Tibial artery (tissue), 4 donors: ENCODE measurements around the gene CYBRD1.

ENCODE experiments used
- DNase-seq, 2 donors: peaks; one replicate each; pipeline ENCODE4 v3.0.0-alpha.2; 2019
- H3K27ac ChIP-seq, 2 donors: fragments of 200-600 bp; sonication (generic) in 1 of 2; 1 replicate in 1 of 2; 2 replicates in 1 of 2; pipeline ENCODE4 v1.5.1; 2018 to 2019; ENCODE audit warnings: mild to moderate bottlenecking in 1 of 2
- H3K27me3 ChIP-seq, 2 donors: fragments of 200-600 bp; sonication (generic) in 1 of 2; one replicate each; pipeline versions ENCODE4 v1.5.1 to v1.6.0; 2016 to 2019
- H3K36me3 ChIP-seq, 3 donors: fragments of 200-600 bp; sonication (generic) in 2 of 3; one replicate each; pipeline ENCODE4 v1.5.1; 2016 to 2019; ENCODE audit warnings: mild to moderate bottlenecking in 2 of 3
- H3K4me1 ChIP-seq, 4 donors: fragments of 200-600 bp; sonication (generic) in 2 of 4; 1 replicate in 3 of 4; 2 replicates in 1 of 4; pipeline ENCODE4 v1.5.1; 2016 to 2019
- H3K4me3 ChIP-seq, 2 donors: fragments of 200-600 bp; sonication (generic) in 1 of 2; 1 replicate in 1 of 2; 2 replicates in 1 of 2; pipeline ENCODE4 v1.5.1; 2018 to 2019; ENCODE audit warnings: mild to moderate bottlenecking in 2 of 2
- H3K9me3 ChIP-seq, 3 donors: fragments of 200-600 bp; sonication (generic) in 1 of 3; one replicate each; pipeline ENCODE4 v1.5.1; 2016 to 2019
- CTCF ChIP-seq, 2 experiments: fragments of 200-600 bp in 1 of 2; fragments of 450-650 bp in 1 of 2; IDR thresholded peaks; one replicate each; pipeline ENCODE4 v1.5.1; 2017 to 2019; ENCODE audit warnings: antibody characterized with exemption in 2 of 2, mild to moderate bottlenecking in 1 of 2, moderate library complexity in 1 of 2
- intact Hi-C: fragments of 100-400 bp; cut with DNase I; formaldehyde crosslinking; loops from one replicate; pipeline ENCODE4 v1.15.0; 2023; ENCODE audit warnings: low total_unique reads

The CYBRD1 gene

GRCh38 chr2:171592036-171592555 is 69.8 kb downstream of the CYBRD1 start:
- intact Hi-C loops: no loop called here
- no peak for DNase-seq

GRCh38 chr2:171595456-171595855 is 73.2 kb downstream of the CYBRD1 start:
- no peaks in the 10 kb centered on the region for H3K36me3 ChIP-seq
- DNase-seq: no peak
- no peak overlapping the region for H3K27ac ChIP-seq
- no peaks in the 10 kb centered on the region for H3K9me3 ChIP-seq
- no peaks in the 10 kb centered on the region for H3K4me1 ChIP-seq
- H3K4me3 ChIP-seq: no peak overlapping the region
- intact Hi-C loops: no loop called here
- no peak for TF ChIP-seq CTCF (IDR thresholded peaks at IDR 0.05)
- H3K27me3 ChIP-seq: peaks cover 0 to 8% of the 10 kb centered on the region in 2 donors

More at GRCh38 chr2:171592036-171592555, 69.8 kb downstream of the CYBRD1 start:
- TF ChIP-seq CTCF (IDR thresholded peaks at IDR 0.05): no peak
- Histone ChIP-seq H3K9me3 (no peaks in the 10 kb centered on the region), H3K27ac (no peak overlapping the region), H3K27me3 (peaks cover 0 to 9% of the 10 kb centered on the region in 2 donors), H3K36me3 (no peaks in the 10 kb centered on the region), H3K4me3 (no peak overlapping the region), H3K4me1 (no peaks in the 10 kb centered on the region)

GRCh38 chr2:171595896-171596295 is 73.6 kb downstream of the CYBRD1 start:
- intact Hi-C loops: no loop called here
- Histone ChIP-seq H3K9me3 (no peaks in the 10 kb centered on the region), H3K4me3 (no peak overlapping the region), H3K27ac (no peak overlapping the region), H3K27me3 (peaks cover 0 to 3% of the 10 kb centered on the region in 2 donors), H3K4me1 (no peaks in the 10 kb centered on the region), H3K36me3 (no peaks in the 10 kb centered on the region)
- DNase-seq: no peak
- no peak for TF ChIP-seq CTCF (IDR thresholded peaks at IDR 0.05)

- H3K9me3 ChIP-seq: no peaks in the 10 kb centered on the region
- TF ChIP-seq CTCF (IDR thresholded peaks at IDR 0.05): peak; percentile 55 to 60
- H3K4me3 ChIP-seq: no peak overlapping the region
- H3K36me3 ChIP-seq: no peaks in the 10 kb centered on the region
- no peak for DNase-seq
- intact Hi-C loops: no loop called here
- H3K27me3 ChIP-seq: no peaks in the 10 kb centered on the region
- no peak overlapping the region for H3K27ac ChIP-seq
- H3K4me1 ChIP-seq: no peaks in the 10 kb centered on the region
Observed at GRCh38 chr2:171598713-171599319, 76.5 kb downstream of the CYBRD1 start.

- Histone ChIP-seq H3K27ac (no peak overlapping the region), H3K4me3 (no peak overlapping the region), H3K9me3 (no peaks in the 10 kb centered on the region), H3K36me3 (no peaks in the 10 kb centered on the region), H3K4me1 (no peaks in the 10 kb centered on the region), H3K27me3 (peaks cover 0 to 4% of the 10 kb centered on the region in 2 donors)
- no peak for TF ChIP-seq CTCF (IDR thresholded peaks at IDR 0.05)
- intact Hi-C loops: no loop called here
- no peak for DNase-seq
Observed at GRCh38 chr2:171600126-171600525, 77.9 kb downstream of the CYBRD1 start.
